Endodermal cell (in vitro differentiated cells): ENCODE data around the gene FTCD. TPM values are rescaled to one million over a fixed set of nuclear protein-coding genes. Genes with fewer than 3 reads are reported as not detected.

ENCODE experiments used
- DNase-seq: peaks from one replicate; pipeline ENCODE4 v3.0.0-alpha.2; 2017
- H3K27ac ChIP-seq: 2 replicates; pipeline ENCODE4 v1.5.1; 2013; ENCODE audit warnings: mild to moderate bottlenecking, low read depth, low read length, moderate library complexity
- H3K27me3 ChIP-seq: 2 replicates; pipeline ENCODE4 v1.6.1; 2013; ENCODE audit warnings: mild to moderate bottlenecking, low read length, moderate library complexity; ENCODE audit not compliant: insufficient read depth, control insufficient read depth, poor library complexity, severe bottlenecking
- H3K36me3 ChIP-seq: 2 replicates; pipeline ENCODE4 v1.7.0; 2013; ENCODE audit warnings: mild to moderate bottlenecking, low read length, moderate library complexity; ENCODE audit not compliant: control insufficient read depth, insufficient read depth
- H3K4me1 ChIP-seq: one replicate; pipeline ENCODE4 v1.7.0; 2013; ENCODE audit warnings: low read length; ENCODE audit not compliant: control insufficient read depth, insufficient read depth
- H3K4me3 ChIP-seq: 2 replicates; pipeline ENCODE4 v1.5.1; 2013; ENCODE audit warnings: mild to moderate bottlenecking, low read length, moderate library complexity
- H3K9ac ChIP-seq: 2 replicates; pipeline ENCODE4 v1.6.1; 2013; ENCODE audit warnings: mild to moderate bottlenecking, low read length, moderate library complexity; ENCODE audit not compliant: poor library complexity, severe bottlenecking; ENCODE audit errors: extremely low read depth
- H3K9me3 ChIP-seq: 2 replicates; pipeline ENCODE4 v1.6.1; 2013; ENCODE audit warnings: mild to moderate bottlenecking, low read length, moderate library complexity; ENCODE audit not compliant: control insufficient read depth
- H3K27ac Mint-ChIP-seq: 2 replicates; pipeline ENCODE4 v1.8.0; 2020; ENCODE audit warnings: mixed read lengths
- H3K27me3 Mint-ChIP-seq: 2 replicates; pipeline ENCODE4 v1.8.0; 2021; ENCODE audit warnings: mild to moderate bottlenecking, mixed read lengths; ENCODE audit not compliant: insufficient read depth
- H3K36me3 Mint-ChIP-seq: 2 replicates; pipeline ENCODE4 v1.8.0; 2020; ENCODE audit warnings: low read depth, mixed read lengths
- H3K4me1 Mint-ChIP-seq: 2 replicates; pipeline ENCODE4 v1.8.0; 2020; ENCODE audit warnings: mixed read lengths
- H3K4me3 Mint-ChIP-seq: 2 replicates; pipeline ENCODE4 v1.8.0; 2020; ENCODE audit warnings: mild to moderate bottlenecking, moderate library complexity, mixed read lengths
- H3K9me3 Mint-ChIP-seq: 2 replicates; pipeline ENCODE4 v1.8.0; 2020; ENCODE audit warnings: mild to moderate bottlenecking, mixed read lengths
- WGBS, 2 experiments: methylation state at CpG; one replicate each; pipeline versions ENCODE4 v1.1.5 to v1.1.7; 2013; ENCODE audit warnings: missing lambda C conversion rate in 2 of 2, mixed read lengths in 1 of 2; ENCODE audit not compliant: insufficient coverage in 1 of 2, insufficient read length in 1 of 2; 5-methylcytosine and 5-hydroxymethylcytosine counted together
- total RNA-seq, 2 donors: library from RNA; stranded (reverse); fragmentation: NEBNext Ultra II Directional in 1 of 2; extraction: Animal tissue kit (Norgen Biotek cat#: 25700) in 1 of 2; gene quantifications; 2 replicates in 1 of 2; 3 replicates in 1 of 2; pipeline ENCODE4 v1.2.1, GENCODE V29; 2021
- TF ChIP-seq, protein P1 (sequence below): fragments of 200-600 bp; sonication (generic); conservative IDR thresholded peaks from 2 replicates; pipeline ENCODE4 v1.5.0; 2021; ENCODE audit warnings: antibody characterized with exemption, mild to moderate bottlenecking

The FTCD gene
- total RNA-seq, 2 donors from 2014 or later = 3.5 to 4.6 TPM

DNA sequence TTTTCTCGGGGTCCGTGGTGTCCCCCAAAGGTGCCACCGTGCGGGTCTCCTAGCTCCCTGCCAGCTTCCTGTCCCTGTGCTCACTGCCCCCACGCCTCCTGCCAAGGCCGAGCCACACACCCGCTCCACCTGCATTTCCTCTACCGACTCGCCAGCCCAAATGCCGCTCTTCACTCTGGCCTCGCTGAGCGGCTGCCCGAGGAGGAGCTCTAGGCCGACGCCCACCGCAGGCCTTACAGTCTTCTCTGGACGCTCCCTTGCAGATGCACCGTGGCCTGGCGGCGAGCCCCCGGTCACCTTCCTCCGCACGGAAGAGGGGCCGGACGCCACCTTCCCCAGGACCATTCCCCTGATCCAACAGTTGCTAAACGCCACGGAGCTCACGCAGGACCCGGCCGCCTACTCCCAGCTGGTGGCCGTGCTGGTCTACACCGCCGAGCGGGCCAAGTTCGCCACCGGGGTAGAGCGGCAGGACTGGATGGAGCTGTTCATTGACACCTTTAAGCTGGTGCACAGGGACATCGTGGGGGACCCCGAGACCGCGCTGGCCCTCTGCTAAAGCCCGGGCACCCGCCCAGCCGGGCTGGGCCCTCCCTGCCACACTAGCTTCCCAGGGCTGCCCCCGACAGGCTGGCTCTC, 26.3 kb downstream of the FTCD start:
- no peaks in the 10 kb centered on the region for H3K9me3 ChIP-seq
- no peaks in the 10 kb centered on the region for H3K4me1 Mint-ChIP-seq

DNA sequence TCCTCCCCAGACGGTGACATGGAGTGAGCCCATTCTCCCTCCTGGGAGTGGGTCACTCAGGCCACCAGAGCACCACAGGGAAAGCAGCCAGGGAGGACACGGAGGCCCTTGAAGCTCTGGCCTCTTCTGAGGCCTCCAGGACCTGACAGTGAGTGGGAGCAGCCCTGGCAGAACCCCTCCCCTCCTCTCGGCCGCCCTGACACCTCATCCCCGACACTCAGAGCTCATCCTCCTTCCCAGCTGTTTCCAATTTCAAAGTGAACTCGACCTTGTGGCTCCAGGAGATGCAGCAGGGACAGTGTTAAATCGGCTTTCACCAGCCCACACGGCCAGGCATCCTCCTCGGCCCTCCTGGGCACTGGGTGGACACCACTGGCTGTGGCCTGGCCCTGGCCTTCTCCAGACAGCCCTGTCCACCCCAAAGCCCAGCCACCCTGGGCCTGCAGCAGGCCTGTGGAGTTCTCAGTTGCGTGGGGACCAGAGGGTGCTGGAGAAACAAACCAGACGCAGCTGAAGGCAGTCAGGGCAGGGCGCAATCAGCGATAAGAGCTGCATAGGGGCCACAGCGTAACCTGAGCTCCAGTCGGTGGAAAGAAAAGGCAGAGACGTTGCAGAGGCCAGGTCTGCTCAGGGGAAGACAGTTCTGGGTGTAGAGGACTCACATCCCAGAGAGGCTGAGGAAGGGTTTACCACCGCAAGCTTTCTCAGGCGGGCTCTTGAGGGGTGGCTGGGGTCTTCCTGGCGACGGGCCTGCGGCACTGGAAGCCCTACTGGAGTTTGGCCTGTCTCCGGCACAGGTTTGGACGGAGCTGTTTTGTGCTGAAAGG, 27.1 kb downstream of the FTCD start:
- H3K9me3 ChIP-seq = no peaks in the 10 kb centered on the region
- no peak overlapping the region for H3K4me3 ChIP-seq
- H3K4me3 Mint-ChIP-seq = no peak overlapping the region
- H3K9ac ChIP-seq = no peak overlapping the region
- no peaks in the 10 kb centered on the region for H3K27me3 ChIP-seq
- peaks cover 20% of the 10 kb centered on the region for H3K36me3 Mint-ChIP-seq
- H3K36me3 ChIP-seq = peaks cover 16% of the 10 kb centered on the region
- no peak overlapping the region for H3K27ac ChIP-seq
- no peaks in the 10 kb centered on the region for H3K9me3 Mint-ChIP-seq
- no peak for DNase-seq
- H3K4me1 Mint-ChIP-seq = no peaks in the 10 kb centered on the region
- no peaks in the 10 kb centered on the region for H3K4me1 ChIP-seq
- 91 to 92% methylated on average over 19 to 23 of the region's 23 CpGs for WGBS, 2 experiments
- TF ChIP-seq, protein P1, sequence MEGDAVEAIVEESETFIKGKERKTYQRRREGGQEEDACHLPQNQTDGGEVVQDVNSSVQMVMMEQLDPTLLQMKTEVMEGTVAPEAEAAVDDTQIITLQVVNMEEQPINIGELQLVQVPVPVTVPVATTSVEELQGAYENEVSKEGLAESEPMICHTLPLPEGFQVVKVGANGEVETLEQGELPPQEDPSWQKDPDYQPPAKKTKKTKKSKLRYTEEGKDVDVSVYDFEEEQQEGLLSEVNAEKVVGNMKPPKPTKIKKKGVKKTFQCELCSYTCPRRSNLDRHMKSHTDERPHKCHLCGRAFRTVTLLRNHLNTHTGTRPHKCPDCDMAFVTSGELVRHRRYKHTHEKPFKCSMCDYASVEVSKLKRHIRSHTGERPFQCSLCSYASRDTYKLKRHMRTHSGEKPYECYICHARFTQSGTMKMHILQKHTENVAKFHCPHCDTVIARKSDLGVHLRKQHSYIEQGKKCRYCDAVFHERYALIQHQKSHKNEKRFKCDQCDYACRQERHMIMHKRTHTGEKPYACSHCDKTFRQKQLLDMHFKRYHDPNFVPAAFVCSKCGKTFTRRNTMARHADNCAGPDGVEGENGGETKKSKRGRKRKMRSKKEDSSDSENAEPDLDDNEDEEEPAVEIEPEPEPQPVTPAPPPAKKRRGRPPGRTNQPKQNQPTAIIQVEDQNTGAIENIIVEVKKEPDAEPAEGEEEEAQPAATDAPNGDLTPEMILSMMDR = no peak
- no peak overlapping the region for H3K27ac Mint-ChIP-seq
- no peaks in the 10 kb centered on the region for H3K27me3 Mint-ChIP-seq

More for the DNA sequence above, 26.3 kb downstream of the FTCD start:
- Histone ChIP-seq H3K4me1 (no peaks in the 10 kb centered on the region), H3K36me3 (peaks cover 13% of the 10 kb centered on the region), H3K4me3 (no peak overlapping the region), H3K27ac (no peak overlapping the region), H3K27me3 (no peaks in the 10 kb centered on the region), H3K9ac (no peak overlapping the region)
- Mint-ChIP-seq H3K27ac (no peak overlapping the region), H3K36me3 (peaks cover 16% of the 10 kb centered on the region), H3K9me3 (no peaks in the 10 kb centered on the region), H3K4me3 (no peak overlapping the region), H3K27me3 (no peaks in the 10 kb centered on the region)
- no peak for DNase-seq
- WGBS, 2 experiments = 94 to 96% methylated on average over 38 to 45 of the region's 45 CpGs
- TF ChIP-seq, protein P1 = no peak

DNA sequence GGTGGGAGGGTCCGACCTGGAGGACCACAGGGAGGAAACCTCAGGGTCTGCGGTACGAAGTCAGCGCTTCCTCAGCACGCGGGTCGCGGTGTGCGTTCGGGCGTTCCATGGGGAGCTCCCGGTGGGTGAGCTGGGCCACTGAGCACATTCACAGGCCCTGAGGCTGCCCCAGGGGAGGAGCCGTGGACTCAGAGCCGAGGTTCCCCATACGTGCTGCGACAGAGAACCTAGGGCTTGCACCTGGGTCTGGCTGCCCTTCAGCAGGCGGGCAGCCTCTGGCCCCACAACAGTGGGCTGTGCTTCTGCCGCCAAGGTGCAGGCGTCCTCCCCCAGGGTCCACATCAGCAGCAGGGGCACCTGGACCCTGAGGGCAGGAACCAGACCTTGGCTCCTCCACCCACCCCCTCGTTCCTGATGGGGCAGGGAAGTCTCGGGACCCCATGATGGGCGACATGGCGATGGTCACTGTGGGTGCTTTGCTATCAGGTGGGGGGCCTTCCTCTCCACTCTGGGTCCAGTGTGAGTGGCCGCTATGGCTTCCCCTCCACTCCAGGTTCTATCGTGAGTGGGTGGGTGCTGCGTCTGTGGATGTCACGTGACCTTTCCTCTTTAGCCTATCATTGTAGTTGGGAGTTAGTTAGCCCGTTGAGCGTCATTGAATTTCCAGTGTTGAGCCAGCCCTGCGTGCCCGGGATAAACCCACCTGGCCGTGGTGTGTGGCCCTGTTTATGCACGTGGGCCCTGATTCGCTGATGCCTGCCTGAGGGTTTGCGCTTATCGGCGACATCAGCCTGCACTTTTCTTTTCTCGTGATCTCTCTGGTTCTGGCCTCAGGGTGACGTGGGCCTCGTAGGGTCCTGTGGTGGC, 27.9 kb downstream of the FTCD start:
- Mint-ChIP-seq H3K9me3 (no peaks in the 10 kb centered on the region), H3K27ac (no peak overlapping the region), H3K4me1 (no peaks in the 10 kb centered on the region), H3K27me3 (no peaks in the 10 kb centered on the region), H3K4me3 (no peak overlapping the region), H3K36me3 (peaks cover 26% of the 10 kb centered on the region)
- Histone ChIP-seq H3K27me3 (no peaks in the 10 kb centered on the region), H3K4me1 (no peaks in the 10 kb centered on the region), H3K9ac (no peak overlapping the region), H3K4me3 (no peak overlapping the region), H3K9me3 (no peaks in the 10 kb centered on the region), H3K36me3 (peaks cover 21% of the 10 kb centered on the region), H3K27ac (no peak overlapping the region)
- WGBS, 2 experiments = 94 to 99% methylated on average over 26 to 40 of the region's 40 CpGs
- DNase-seq = peak; percentile 44
- TF ChIP-seq, protein P1 = no peak
